LNCaP clone FGC (cell line): Measurements from ENCODE around the gene BRINP3.

Experiments
- DNase-seq: peaks from one replicate; pipeline ENCODE4 v3.0.0-alpha.2; 2011; ENCODE audit warnings: low read depth
- H3K4me3 ChIP-seq: 2 replicates; pipeline ENCODE4 v1.5.1; 2011; ENCODE audit warnings: mild to moderate bottlenecking, low read depth, low read length, control low read depth
- TF ChIP-seq, protein P1 (sequence below): IDR thresholded peaks from 2 replicates; pipeline ENCODE4 v1.5.1; 2012; ENCODE audit warnings: mild to moderate bottlenecking; ENCODE audit not compliant: control insufficient read depth, insufficient read depth; ENCODE audit errors: extremely low read depth

The BRINP3 gene

DNA sequence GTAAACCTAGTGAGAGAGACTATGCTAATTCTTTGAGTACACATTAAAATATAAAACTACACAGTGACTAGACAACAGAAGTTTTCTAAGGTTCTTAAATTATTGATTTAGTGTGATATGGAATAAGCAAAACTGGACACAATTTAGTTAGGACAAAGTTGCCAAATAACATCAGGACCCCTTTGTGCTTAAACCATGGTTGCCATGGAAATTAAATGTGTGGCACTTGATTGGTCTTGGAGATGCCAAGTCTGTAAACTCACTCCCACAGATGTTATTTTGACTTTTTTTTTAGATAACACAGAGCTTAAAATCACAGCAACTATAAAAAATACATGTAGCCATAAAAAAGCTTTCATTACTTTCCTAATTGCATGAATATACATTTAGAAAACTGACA lies 234.6 kb downstream of the BRINP3 start:
- TF ChIP-seq, protein P1, sequence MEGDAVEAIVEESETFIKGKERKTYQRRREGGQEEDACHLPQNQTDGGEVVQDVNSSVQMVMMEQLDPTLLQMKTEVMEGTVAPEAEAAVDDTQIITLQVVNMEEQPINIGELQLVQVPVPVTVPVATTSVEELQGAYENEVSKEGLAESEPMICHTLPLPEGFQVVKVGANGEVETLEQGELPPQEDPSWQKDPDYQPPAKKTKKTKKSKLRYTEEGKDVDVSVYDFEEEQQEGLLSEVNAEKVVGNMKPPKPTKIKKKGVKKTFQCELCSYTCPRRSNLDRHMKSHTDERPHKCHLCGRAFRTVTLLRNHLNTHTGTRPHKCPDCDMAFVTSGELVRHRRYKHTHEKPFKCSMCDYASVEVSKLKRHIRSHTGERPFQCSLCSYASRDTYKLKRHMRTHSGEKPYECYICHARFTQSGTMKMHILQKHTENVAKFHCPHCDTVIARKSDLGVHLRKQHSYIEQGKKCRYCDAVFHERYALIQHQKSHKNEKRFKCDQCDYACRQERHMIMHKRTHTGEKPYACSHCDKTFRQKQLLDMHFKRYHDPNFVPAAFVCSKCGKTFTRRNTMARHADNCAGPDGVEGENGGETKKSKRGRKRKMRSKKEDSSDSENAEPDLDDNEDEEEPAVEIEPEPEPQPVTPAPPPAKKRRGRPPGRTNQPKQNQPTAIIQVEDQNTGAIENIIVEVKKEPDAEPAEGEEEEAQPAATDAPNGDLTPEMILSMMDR: no peak
- no peak for DNase-seq
- no peak overlapping the region for H3K4me3 ChIP-seq

DNA sequence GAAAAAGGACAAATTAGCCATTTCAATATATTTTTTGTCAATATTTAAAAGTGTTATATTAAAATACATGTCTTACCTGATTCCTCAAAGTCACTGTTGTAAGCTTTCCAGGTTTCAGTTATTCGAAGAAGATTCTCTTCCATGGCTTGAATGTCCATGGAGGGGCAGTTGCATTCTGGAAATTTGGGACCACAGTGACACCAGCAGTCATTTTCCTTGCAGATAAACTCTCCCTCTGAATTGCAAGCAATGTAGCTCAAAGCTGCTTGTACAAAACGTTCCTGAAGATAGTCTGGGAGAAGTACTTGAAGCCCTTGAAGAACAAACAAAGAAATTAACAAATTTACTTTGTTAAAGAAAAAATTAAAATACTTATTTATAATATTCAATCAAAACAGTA lies 251.7 kb downstream of the BRINP3 start:
- TF ChIP-seq, protein P1: no peak
- no peak overlapping the region for H3K4me3 ChIP-seq
- no peak for DNase-seq

DNA sequence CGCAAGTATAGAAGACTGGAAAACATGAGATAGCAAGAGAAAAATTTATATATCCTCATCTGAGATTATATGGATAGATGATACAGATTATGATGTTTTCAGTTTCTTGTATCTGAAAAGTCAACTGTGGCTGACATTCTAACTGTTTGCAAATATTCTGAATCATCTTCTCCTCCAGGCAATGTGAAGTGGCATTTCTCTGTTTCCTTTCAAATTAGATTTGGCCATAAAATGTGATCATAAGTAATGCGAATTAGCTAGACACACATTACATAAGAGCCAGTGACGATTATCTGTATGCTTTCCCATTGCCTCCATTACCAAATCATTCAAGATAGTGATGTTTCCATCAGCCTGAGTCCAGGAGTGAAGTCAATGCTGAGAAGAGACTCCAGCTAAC lies 265.2 kb downstream of the BRINP3 start:
- TF ChIP-seq, protein P1: no peak
- H3K4me3 ChIP-seq: no peak overlapping the region
- no peak for DNase-seq

DNA sequence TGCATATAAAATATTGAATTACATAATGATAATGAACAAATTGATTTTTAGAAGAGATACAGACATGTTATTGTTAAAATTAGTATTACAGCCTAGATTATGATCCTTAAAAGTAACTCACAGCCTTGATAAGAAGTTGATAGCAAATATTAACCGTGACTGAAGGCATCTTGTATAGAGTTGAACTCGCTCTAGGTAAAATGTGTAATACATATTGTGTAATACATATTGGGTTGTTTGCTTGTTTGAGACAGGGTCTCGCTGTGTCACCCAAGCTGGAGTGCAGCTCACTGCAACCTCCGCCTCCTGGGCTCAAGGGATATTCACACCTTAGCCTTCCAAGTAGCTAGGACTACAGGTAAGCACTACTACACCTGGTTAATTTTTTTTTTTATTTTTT lies 269.9 kb downstream of the BRINP3 start:
- TF ChIP-seq, protein P1: no peak
- no peak overlapping the region for H3K4me3 ChIP-seq
- DNase-seq: no peak

DNA sequence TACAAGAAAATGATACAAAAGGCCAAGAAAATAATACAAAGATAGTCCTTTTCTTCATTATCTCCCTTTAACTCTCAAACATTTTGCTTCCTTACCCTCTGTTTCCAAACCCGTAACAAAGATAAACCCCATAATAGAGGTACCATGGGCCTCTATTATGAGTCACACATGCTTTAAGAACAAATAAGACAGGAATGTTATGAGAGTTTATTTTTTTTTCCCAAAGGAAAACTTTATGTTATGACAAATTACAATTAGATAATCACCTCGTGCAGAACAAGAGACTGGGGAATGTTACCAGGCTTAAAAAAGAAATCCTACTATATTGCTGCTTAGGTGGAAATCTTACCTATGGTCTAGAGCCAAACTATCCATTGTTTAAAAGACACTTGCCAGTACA lies 272.0 kb downstream of the BRINP3 start:
- TF ChIP-seq, protein P1: no peak
- H3K4me3 ChIP-seq: no peak overlapping the region
- DNase-seq: no peak

DNA sequence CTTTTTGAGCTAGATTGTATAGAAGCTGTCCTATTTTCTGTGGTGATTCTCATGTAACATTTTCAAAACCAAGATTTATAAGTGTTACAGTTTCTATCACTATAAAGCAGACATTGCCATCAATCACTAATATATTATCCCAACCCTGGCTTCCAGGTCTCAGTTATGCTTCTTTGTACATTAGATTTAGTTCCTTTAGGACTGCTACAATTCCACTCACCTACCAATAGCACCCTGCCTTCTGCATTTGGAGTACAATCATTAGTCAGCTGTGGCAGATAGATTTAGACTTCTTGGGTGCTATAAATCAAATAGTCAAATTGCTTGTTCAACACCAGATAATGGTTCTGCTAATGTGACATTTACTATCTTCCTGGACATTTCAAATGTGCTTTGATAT lies 281.6 kb downstream of the BRINP3 start:
- DNase-seq: no peak
- TF ChIP-seq, protein P1: no peak
- H3K4me3 ChIP-seq: no peak overlapping the region

DNA sequence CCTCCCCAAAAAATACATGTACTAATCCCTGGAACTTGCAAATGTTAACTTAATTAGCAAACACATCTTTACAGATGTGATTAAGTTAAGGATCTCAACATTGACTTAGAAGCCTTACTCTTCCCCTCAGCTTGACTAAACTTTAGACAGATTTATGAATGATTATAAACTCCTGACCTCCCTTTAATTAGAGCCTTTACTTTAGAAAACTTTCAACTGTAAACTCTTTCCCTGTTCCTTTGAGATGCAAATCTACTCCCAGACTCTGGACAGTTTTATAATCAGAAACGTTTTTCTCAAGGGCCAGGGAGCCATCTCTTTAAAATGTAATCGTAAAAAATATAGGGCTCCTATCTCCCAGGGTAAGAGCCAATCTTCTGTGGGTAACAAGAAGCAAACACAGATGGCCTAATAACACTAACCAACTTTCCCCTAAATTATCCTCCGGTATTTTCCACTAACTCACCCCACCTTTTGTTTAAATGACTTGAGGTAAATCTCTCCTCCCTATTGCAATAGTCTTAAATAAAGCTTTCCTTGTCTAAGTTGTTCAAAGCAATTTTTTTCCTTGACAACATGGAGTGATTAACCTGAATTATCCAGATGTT lies 284.1 kb downstream of the BRINP3 start:
- DNase-seq: no peak

More for the DNA sequence above, 284.1 kb downstream of the BRINP3 start:
- no peak overlapping the region for H3K4me3 ChIP-seq
- TF ChIP-seq, protein P1: no peak
